ENCODE measurements around the gene TRAPPC8. TPM values are rescaled to one million over a fixed set of nuclear protein-coding genes. Genes with fewer than 3 reads are reported as not detected.

The TRAPPC8 gene
- total RNA-seq, 2 donors from 2014 or later = 27.0 to 45.4 TPM

DNA sequence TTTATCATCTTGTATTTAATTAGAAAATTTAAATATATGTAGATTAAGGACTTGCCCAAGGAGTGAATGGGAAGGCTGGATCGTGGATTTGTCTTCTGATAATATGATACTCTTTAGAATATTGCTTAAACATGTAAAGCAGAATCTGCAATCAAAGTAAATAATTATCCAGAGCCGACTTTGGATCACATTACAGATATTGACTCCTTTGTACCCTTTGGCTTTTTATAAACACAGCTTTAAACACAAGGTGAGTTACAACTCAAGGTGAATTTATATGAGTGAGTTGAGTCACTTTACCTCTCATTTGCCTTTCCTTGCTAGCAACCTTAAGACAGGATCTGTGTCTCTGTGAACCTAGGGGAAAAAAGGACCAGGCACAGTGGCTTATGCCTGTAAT is 144.5 kb downstream of the TRAPPC8 start:
- Histone ChIP-seq H3K4me1 (replicated peaks) (no peaks in the 10 kb centered on the region), H3K9me3 (no peaks in the 10 kb centered on the region), H3K4me3 (no peak overlapping the region), H3K27ac (no peak overlapping the region), H3K27me3 (replicated peaks; ENCODE audit: insufficient read depth) (no peaks in the 10 kb centered on the region), H3K36me3 (no peaks in the 10 kb centered on the region)
- intact Hi-C loops (cut with DNase I) = no loop called here
- DNase-seq (ENCODE audit: low spot score) = no peak
- TF ChIP-seq POLR2A (IDR thresholded peaks at IDR 0.05) (no peak), POLR2AphosphoS5 (IDR thresholded peaks at IDR 0.05) (no peak)
- TF ChIP-seq, protein P1, sequence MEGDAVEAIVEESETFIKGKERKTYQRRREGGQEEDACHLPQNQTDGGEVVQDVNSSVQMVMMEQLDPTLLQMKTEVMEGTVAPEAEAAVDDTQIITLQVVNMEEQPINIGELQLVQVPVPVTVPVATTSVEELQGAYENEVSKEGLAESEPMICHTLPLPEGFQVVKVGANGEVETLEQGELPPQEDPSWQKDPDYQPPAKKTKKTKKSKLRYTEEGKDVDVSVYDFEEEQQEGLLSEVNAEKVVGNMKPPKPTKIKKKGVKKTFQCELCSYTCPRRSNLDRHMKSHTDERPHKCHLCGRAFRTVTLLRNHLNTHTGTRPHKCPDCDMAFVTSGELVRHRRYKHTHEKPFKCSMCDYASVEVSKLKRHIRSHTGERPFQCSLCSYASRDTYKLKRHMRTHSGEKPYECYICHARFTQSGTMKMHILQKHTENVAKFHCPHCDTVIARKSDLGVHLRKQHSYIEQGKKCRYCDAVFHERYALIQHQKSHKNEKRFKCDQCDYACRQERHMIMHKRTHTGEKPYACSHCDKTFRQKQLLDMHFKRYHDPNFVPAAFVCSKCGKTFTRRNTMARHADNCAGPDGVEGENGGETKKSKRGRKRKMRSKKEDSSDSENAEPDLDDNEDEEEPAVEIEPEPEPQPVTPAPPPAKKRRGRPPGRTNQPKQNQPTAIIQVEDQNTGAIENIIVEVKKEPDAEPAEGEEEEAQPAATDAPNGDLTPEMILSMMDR (IDR thresholded peaks at IDR 0.05) = no peak
- WGBS = 37% methylated on average over 2 of the region's 2 CpGs

DNA sequence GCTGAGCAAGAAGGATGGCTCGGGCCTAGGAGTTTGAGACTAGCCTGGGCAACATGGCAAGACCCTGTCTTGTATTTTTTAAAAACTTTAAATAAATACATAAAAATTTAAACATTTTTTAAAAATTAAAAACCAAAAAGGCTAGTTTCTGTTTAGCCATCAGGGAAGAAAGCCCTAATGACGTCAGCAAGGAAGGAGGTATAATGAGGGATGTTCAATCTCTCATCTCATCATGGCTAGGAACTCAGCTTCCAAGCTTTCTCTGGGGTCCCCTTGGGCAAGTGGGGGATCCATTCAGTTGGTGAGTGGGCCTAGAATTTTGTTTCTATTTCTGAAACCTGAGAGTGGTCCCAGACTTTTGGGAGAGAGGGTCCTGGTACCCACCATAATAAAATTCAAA is 147.2 kb downstream of the TRAPPC8 start:
- Histone ChIP-seq H3K36me3 (no peaks in the 10 kb centered on the region), H3K4me3 (no peak overlapping the region), H3K27ac (no peak overlapping the region), H3K9me3 (no peaks in the 10 kb centered on the region), H3K27me3 (replicated peaks; ENCODE audit: insufficient read depth) (no peaks in the 10 kb centered on the region), H3K4me1 (replicated peaks) (no peaks in the 10 kb centered on the region)
- TF ChIP-seq POLR2AphosphoS5 (IDR thresholded peaks at IDR 0.05) (no peak), POLR2A (IDR thresholded peaks at IDR 0.05) (no peak)
- TF ChIP-seq, protein P1 (IDR thresholded peaks at IDR 0.05) = no peak
- WGBS = 91% methylated on average over 2 of the region's 2 CpGs
- intact Hi-C loops (cut with DNase I) = no loop called here
- no peak for DNase-seq (ENCODE audit: low spot score)

DNA sequence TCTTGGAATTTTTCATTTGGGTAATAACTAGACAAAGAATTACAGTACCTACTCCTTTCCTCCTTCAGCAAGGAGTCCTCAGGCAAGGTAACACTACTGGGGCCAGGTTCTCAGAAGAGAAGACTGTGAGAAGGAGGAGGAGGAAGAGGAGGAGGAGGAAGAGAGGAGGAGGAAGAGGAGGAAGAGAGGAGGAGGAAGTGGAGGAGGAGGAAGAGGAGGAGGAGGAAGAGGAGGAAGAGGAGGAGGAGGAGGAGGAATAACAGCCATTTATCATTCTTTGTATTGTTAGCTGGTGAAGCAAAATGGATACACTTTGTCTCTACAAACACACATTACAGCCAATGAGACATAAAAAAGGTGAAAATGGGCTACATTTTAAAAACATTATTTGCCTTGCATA is 149.4 kb downstream of the TRAPPC8 start:
- no peak for DNase-seq (ENCODE audit: low spot score)
- intact Hi-C loops (cut with DNase I) = no loop called here
- Histone ChIP-seq H3K4me1 (replicated peaks) (no peaks in the 10 kb centered on the region), H3K4me3 (no peak overlapping the region), H3K9me3 (no peaks in the 10 kb centered on the region), H3K36me3 (no peaks in the 10 kb centered on the region), H3K27me3 (replicated peaks; ENCODE audit: insufficient read depth) (no peaks in the 10 kb centered on the region), H3K27ac (no peak overlapping the region)
- TF ChIP-seq, protein P1 (IDR thresholded peaks at IDR 0.05) = no peak
- no peak for TF ChIP-seq POLR2A (IDR thresholded peaks at IDR 0.05)
- no peak for TF ChIP-seq POLR2AphosphoS5 (IDR thresholded peaks at IDR 0.05)

DNA sequence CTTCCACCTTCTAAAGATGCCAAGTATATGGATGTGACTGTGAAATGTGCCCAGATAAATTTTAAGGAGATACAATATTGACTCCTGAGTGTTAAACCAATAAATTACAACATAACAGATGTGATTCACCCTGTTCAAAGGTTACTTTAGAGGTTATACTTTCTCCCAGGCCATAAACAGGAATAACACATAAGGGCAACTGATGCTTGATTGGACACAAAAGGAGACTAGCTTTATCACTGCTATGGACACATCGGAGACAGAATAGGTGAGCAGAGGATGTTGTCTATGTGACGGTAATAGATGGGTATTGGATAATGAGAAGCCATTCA is 150.4 kb downstream of the TRAPPC8 start:
- Histone ChIP-seq H3K4me1 (replicated peaks) (no peaks in the 10 kb centered on the region), H3K27me3 (replicated peaks; ENCODE audit: insufficient read depth) (no peaks in the 10 kb centered on the region), H3K4me3 (no peak overlapping the region), H3K27ac (no peak overlapping the region), H3K36me3 (no peaks in the 10 kb centered on the region), H3K9me3 (no peaks in the 10 kb centered on the region)
- intact Hi-C loops (cut with DNase I) = no loop called here
- DNase-seq (ENCODE audit: low spot score) = no peak
- WGBS = 92% methylated on average over 2 of the region's 2 CpGs
- TF ChIP-seq, protein P1 (IDR thresholded peaks at IDR 0.05) = no peak
- TF ChIP-seq POLR2AphosphoS5 (IDR thresholded peaks at IDR 0.05) (no peak), POLR2A (IDR thresholded peaks at IDR 0.05) (no peak)

DNA sequence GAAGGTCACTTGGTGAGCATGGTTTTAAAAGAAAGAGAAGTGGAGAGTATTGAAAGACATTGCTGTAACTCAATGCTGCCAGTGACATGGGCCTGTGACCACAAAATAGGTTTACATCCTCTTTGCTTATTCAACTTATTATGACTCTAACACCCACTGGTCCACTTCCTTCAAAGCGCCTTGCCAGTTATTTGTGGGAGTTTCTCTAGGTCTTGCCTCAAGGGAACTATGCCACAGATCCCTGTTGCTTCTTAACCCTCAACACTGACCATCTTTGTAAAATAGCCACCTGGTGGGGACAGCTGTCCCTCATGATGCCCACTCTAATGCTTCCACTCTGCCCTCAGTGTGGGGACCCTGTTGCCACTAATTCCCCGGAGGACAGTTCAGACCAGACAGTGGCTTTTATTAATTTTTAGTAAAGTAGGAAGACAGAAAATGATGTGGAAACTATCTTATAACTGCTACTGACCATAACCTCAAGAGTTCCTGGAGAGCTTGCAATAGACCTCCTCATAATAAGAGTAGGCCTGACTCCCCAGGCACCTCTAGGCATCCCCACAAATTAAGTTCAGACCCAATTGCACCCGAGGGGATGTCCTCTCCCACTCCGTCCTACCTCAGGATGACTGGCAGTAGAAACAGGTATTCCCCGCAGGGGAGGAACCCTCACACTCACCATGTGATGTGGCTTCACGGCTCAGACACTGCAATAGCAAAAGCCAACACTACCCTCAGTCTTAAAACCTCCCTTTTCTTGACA is 150.9 kb downstream of the TRAPPC8 start:
- Histone ChIP-seq H3K4me1 (replicated peaks) (no peaks in the 10 kb centered on the region), H3K27ac (no peak overlapping the region), H3K9me3 (no peaks in the 10 kb centered on the region), H3K4me3 (no peak overlapping the region), H3K27me3 (replicated peaks; ENCODE audit: insufficient read depth) (no peaks in the 10 kb centered on the region), H3K36me3 (no peaks in the 10 kb centered on the region)
- 87% methylated on average over 6 of the region's 6 CpGs for WGBS
- intact Hi-C loops (cut with DNase I) = no loop called here
- TF ChIP-seq, protein P1 (IDR thresholded peaks at IDR 0.05) = no peak
- TF ChIP-seq POLR2A (IDR thresholded peaks at IDR 0.05) (no peak), POLR2AphosphoS5 (IDR thresholded peaks at IDR 0.05) (no peak)
- no peak for DNase-seq (ENCODE audit: low spot score)

Measured in prostate gland (tissue), 2 donors.